HEK293 (cell line): ENCODE data around the gene ANK2.

Experiments used
- CTCF ChIA-PET: fragments of 350-600 bp; formaldehyde crosslinking; extraction: SDS; loops from one replicate; lab custom pipeline; 2021; ENCODE audit warnings: antibody characterized with exemption; lab: Yijun Ruan, JAX
- POLR2A ChIA-PET: fragments of 300-600 bp; formaldehyde crosslinking; extraction: SDS; loops from one replicate; lab custom pipeline; 2020; ENCODE audit warnings: antibody characterized with exemption, inconsistent platforms; lab: Yijun Ruan, JAX
- H3K27ac ChIP-seq: fragments of 200-500 bp; sonication (Bioruptor generic); 2 replicates; pipeline ENCODE4 v1.5.1; 2014; ENCODE audit warnings: low read depth, low read length, control low read depth, inconsistent platforms; ENCODE audit errors: extremely low read depth
- H3K36me3 ChIP-seq, 2 experiments: fragments of 200-500 bp in 1 of 2; sonication (Bioruptor generic) in 1 of 2; 1 replicate in 1 of 2; 2 replicates in 1 of 2; pipeline ENCODE4 v1.5.1; 2014 to 2017; ENCODE audit warnings: inconsistent platforms in 2 of 2, low read length in 2 of 2; ENCODE audit not compliant: control insufficient read depth in 2 of 2, insufficient read depth in 1 of 2
- H3K4me1 ChIP-seq: fragments of 200-500 bp; sonication (Bioruptor generic); 2 replicates; pipeline ENCODE4 v1.5.1; 2014; ENCODE audit warnings: mild to moderate bottlenecking, low read length, inconsistent platforms; ENCODE audit not compliant: control insufficient read depth, insufficient read depth
- H3K4me3 ChIP-seq: 2 replicates; pipeline ENCODE4 v1.5.1; 2011; ENCODE audit warnings: low read depth, mild to moderate bottlenecking, control low read depth, low read length, moderate library complexity
- H3K9me3 ChIP-seq: fragments of 200-500 bp; sonication (Bioruptor generic); 2 replicates; pipeline ENCODE4 v1.5.1; 2014; ENCODE audit warnings: low read depth, low read length, inconsistent platforms; ENCODE audit not compliant: control insufficient read depth, insufficient read depth
- ATF2 ChIP-seq: fragments of 450-650 bp; formaldehyde crosslinking; IDR thresholded peaks from 2 replicates; pipeline ENCODE4 v1.5.1; 2016; ENCODE audit warnings: missing biosample characterization, missing genetic modification characterization, low read depth
- CTCF ChIP-seq: fragments of 450-650 bp; formaldehyde crosslinking; IDR thresholded peaks from 2 replicates; pipeline ENCODE4 v1.5.1; 2016; ENCODE audit warnings: missing biosample characterization, missing genetic modification characterization
- ELK4 ChIP-seq: IDR thresholded peaks from 2 replicates; pipeline ENCODE4 v1.6.1; 2011; ENCODE audit warnings: mild to moderate bottlenecking, low read depth, low read length, borderline replicate concordance
- GLIS1 ChIP-seq: fragments of 450-650 bp; formaldehyde crosslinking; IDR thresholded peaks from 2 replicates; pipeline ENCODE4 v1.5.1; 2016; ENCODE audit warnings: missing biosample characterization, missing genetic modification characterization
- HIC1 ChIP-seq: fragments of 450-650 bp; formaldehyde crosslinking; IDR thresholded peaks from 2 replicates; pipeline ENCODE4 v1.5.1; 2016; ENCODE audit warnings: missing biosample characterization, missing genetic modification characterization
- HOXC10 ChIP-seq: sonication (generic); formaldehyde crosslinking; IDR thresholded peaks from 2 replicates; pipeline ENCODE4 v1.8.1; 2023; ENCODE audit warnings: mild to moderate bottlenecking, missing genetic modification reagents
- KLF16 ChIP-seq: fragments of 450-650 bp; formaldehyde crosslinking; IDR thresholded peaks from 2 replicates; pipeline ENCODE4 v1.5.1; 2017; ENCODE audit warnings: missing biosample characterization, missing genetic modification characterization
- OSR2 ChIP-seq: fragments of 450-650 bp; formaldehyde crosslinking; IDR thresholded peaks from 2 replicates; pipeline ENCODE4 v1.5.1; 2016; ENCODE audit warnings: missing biosample characterization, missing genetic modification characterization
- REPIN1 ChIP-seq: fragments of 450-650 bp; formaldehyde crosslinking; IDR thresholded peaks from 2 replicates; pipeline ENCODE4 v1.5.1; 2017; ENCODE audit warnings: missing biosample characterization, missing genetic modification characterization, low read depth
- TCF7L2 ChIP-seq: IDR thresholded peaks from 2 replicates; pipeline ENCODE4 v1.6.1; 2011; ENCODE audit warnings: low read depth, mild to moderate bottlenecking, inconsistent platforms, low read length, moderate library complexity, borderline replicate concordance
- ZNF174 ChIP-seq: fragments of 450-650 bp; formaldehyde crosslinking; IDR thresholded peaks from 2 replicates; pipeline ENCODE4 v1.5.0; 2017; ENCODE audit warnings: missing biosample characterization, mild to moderate bottlenecking, missing genetic modification characterization
- ZNF2 ChIP-seq: fragments of 450-650 bp; formaldehyde crosslinking; IDR thresholded peaks from 2 replicates; pipeline ENCODE4 v1.5.1; 2016; ENCODE audit warnings: missing biosample characterization, missing genetic modification characterization
- ZNF202 ChIP-seq: fragments of 450-650 bp; formaldehyde crosslinking; IDR thresholded peaks from 2 replicates; pipeline ENCODE4 v1.5.1; 2016; ENCODE audit warnings: missing biosample characterization, missing genetic modification characterization, borderline replicate concordance
- ZNF266 ChIP-seq: fragments of 450-650 bp; formaldehyde crosslinking; IDR thresholded peaks from 2 replicates; pipeline ENCODE4 v1.5.1; 2016; ENCODE audit warnings: missing biosample characterization, missing genetic modification characterization, low read depth
- ZNF37A ChIP-seq: fragments of 450-650 bp; IDR thresholded peaks from 2 replicates; pipeline ENCODE4 v1.5.1; 2018; ENCODE audit warnings: missing biosample characterization, missing genetic modification characterization
- ZNF473 ChIP-seq: fragments of 450-650 bp; formaldehyde crosslinking; IDR thresholded peaks from 2 replicates; pipeline ENCODE4 v1.5.1; 2017; ENCODE audit warnings: missing biosample characterization, missing genetic modification characterization
- ZNF548 ChIP-seq: fragments of 450-650 bp; formaldehyde crosslinking; IDR thresholded peaks from 2 replicates; pipeline ENCODE4 v1.5.1; 2016; ENCODE audit warnings: missing biosample characterization, missing genetic modification characterization
- ZNF600 ChIP-seq: fragments of 450-650 bp; formaldehyde crosslinking; IDR thresholded peaks from 2 replicates; pipeline ENCODE4 v1.5.1; 2016; ENCODE audit warnings: missing biosample characterization, missing genetic modification characterization
- ZNF610 ChIP-seq: fragments of 450-650 bp; formaldehyde crosslinking; IDR thresholded peaks from 2 replicates; pipeline ENCODE4 v1.5.1; 2016; ENCODE audit warnings: missing biosample characterization, missing genetic modification characterization, borderline replicate concordance
- ZNF639 ChIP-seq: fragments of 450-650 bp; formaldehyde crosslinking; IDR thresholded peaks from 2 replicates; pipeline ENCODE4 v1.5.1; 2016; ENCODE audit warnings: missing biosample characterization, missing genetic modification characterization
- ZNF654 ChIP-seq: fragments of 450-650 bp; formaldehyde crosslinking; IDR thresholded peaks from 2 replicates; pipeline ENCODE4 v1.5.1; 2016; ENCODE audit warnings: low read depth, missing biosample characterization, missing genetic modification characterization
- ZNF777 ChIP-seq: fragments of 450-650 bp; formaldehyde crosslinking; IDR thresholded peaks from 2 replicates; pipeline ENCODE4 v1.5.1; 2017; ENCODE audit warnings: missing biosample characterization, missing genetic modification characterization, borderline replicate concordance
- ZNF837 ChIP-seq: fragments of 450-650 bp; formaldehyde crosslinking; IDR thresholded peaks from 2 replicates; pipeline ENCODE4 v1.5.1; 2016; ENCODE audit warnings: missing biosample characterization, missing genetic modification characterization
- ZSCAN16 ChIP-seq: fragments of 450-650 bp; formaldehyde crosslinking; IDR thresholded peaks from 2 replicates; pipeline ENCODE4 v1.5.1; 2016; ENCODE audit warnings: missing biosample characterization, missing genetic modification characterization
- ZSCAN23 ChIP-seq: fragments of 450-650 bp; formaldehyde crosslinking; IDR thresholded peaks from 2 replicates; pipeline ENCODE4 v1.5.1; 2016; ENCODE audit warnings: missing biosample characterization, missing genetic modification characterization

Gene ANK2

GRCh38 chr4:113070755-113071154 lies 21.3 kb downstream of the ANK2 start:
- H3K9me3 ChIP-seq: no peaks in the 10 kb centered on the region
- no peak overlapping the region for H3K27ac ChIP-seq
- no peaks in the 10 kb centered on the region; the same call in 1 of the 2 replicates for H3K4me1 ChIP-seq
- no peak for TF ChIP-seq TCF7L2
- TF ChIP-seq ZNF266 (tag by site-specific recombination): no peak
- no peak for TF ChIP-seq ZNF600 (tag by site-specific recombination)
- TF ChIP-seq ZNF202 (tag by site-specific recombination): no peak
- no peak for TF ChIP-seq ZNF2 (tag by site-specific recombination)
- TF ChIP-seq ZNF837 (tag by site-specific recombination): no peak
- TF ChIP-seq ZNF654 (tag by site-specific recombination): no peak
- TF ChIP-seq OSR2: no peak
- TF ChIP-seq ZNF610 (tag by site-specific recombination): no peak
- no peak for TF ChIP-seq ZNF777 (tag by site-specific recombination)
- TF ChIP-seq HOXC10: no peak
- TF ChIP-seq CTCF (tag by site-specific recombination): no peak
- no peak for TF ChIP-seq REPIN1 (tag by site-specific recombination)
- no peak for TF ChIP-seq KLF16
- no peak for TF ChIP-seq ATF2 (tag by site-specific recombination)
- TF ChIP-seq, all 188 proteins: peak for 0
- ChIA-PET POLR2A (no interaction called here), CTCF (no interaction called here)
- no peak overlapping the region for H3K4me3 ChIP-seq
- H3K36me3 ChIP-seq: no peaks in the 10 kb centered on the region

- POLR2A ChIA-PET: no interaction called here
- CTCF ChIA-PET: no interaction called here
- TF ChIP-seq GLIS1 (tag by site-specific recombination) (no peak), HIC1 (tag by site-specific recombination) (no peak)
- H3K9me3 ChIP-seq: no peaks in the 10 kb centered on the region
- no peak overlapping the region for H3K27ac ChIP-seq
- no peaks in the 10 kb centered on the region; the same call in 1 of the 2 replicates for H3K4me1 ChIP-seq
- no peak overlapping the region for H3K4me3 ChIP-seq
- H3K36me3 ChIP-seq: no peaks in the 10 kb centered on the region
Observed at GRCh38 chr4:113071274-113071673, 21.8 kb downstream of the ANK2 start.

- Histone ChIP-seq H3K4me1 (no peaks in the 10 kb centered on the region; the same call in 1 of the 2 replicates), H3K36me3 (no peaks in the 10 kb centered on the region), H3K4me3 (no peak overlapping the region), H3K27ac (no peak overlapping the region), H3K9me3 (no peaks in the 10 kb centered on the region)
- ChIA-PET POLR2A (no interaction called here), CTCF (no interaction called here)
- TF ChIP-seq ZNF174 (no peak), ZSCAN16 (tag by site-specific recombination) (no peak), ELK4 (no peak), ZSCAN23 (no peak), ZNF473 (no peak), ZNF548 (no peak), ZNF37A (no peak), ZNF202 (tag by site-specific recombination) (no peak), ZNF639 (tag by site-specific recombination) (no peak)
Observed at GRCh38 chr4:113071805-113072204, 22.4 kb downstream of the ANK2 start.
